Heart right ventricle (tissue), 16 donors: ENCODE results near the gene LPCAT3. TPM values are rescaled to one million over a fixed set of nuclear protein-coding genes. Genes with fewer than 3 reads are reported as not detected.

Source experiments
- ATAC-seq, 8 donors: fragments of 200-7000 bp; cut with Tn5 transposase; one replicate each; pipeline ENCODE4 v1.9.1; 2020; ENCODE audit warnings: mild to moderate bottlenecking in 8 of 8, moderate library complexity in 8 of 8, moderate number of reproducible peaks in 1 of 8
- DNase-seq, 2 donors: peaks; one replicate each; pipeline ENCODE4 v3.0.0-alpha.2; 2020
- H3K27ac ChIP-seq, 10 donors: fragments of 200-600 bp; sonication (generic) in 2 of 10; one replicate each; pipeline versions ENCODE4 v1.5.0 to v1.8.0; 2020 to 2022; ENCODE audit warnings: mild to moderate bottlenecking in 3 of 10
- H3K27me3 ChIP-seq, 7 donors: fragments of 200-600 bp; one replicate each; pipeline ENCODE4 v1.8.0; 2021 to 2022; ENCODE audit warnings: mild to moderate bottlenecking in 2 of 7
- H3K36me3 ChIP-seq, 9 donors: fragments of 200-600 bp; sonication (generic) in 1 of 9; one replicate each; pipeline versions ENCODE4 v1.5.0 to v1.8.0; 2020 to 2022; ENCODE audit warnings: mild to moderate bottlenecking in 2 of 9
- H3K4me1 ChIP-seq, 9 donors: fragments of 200-600 bp; sonication (generic) in 1 of 9; one replicate each; pipeline versions ENCODE4 v1.5.0 to v1.8.0; 2020 to 2022; ENCODE audit warnings: mild to moderate bottlenecking in 4 of 9
- H3K4me3 ChIP-seq, 10 donors: fragments of 200-600 bp; sonication (generic) in 2 of 10; one replicate each; pipeline versions ENCODE4 v1.5.0 to v1.8.0; 2020 to 2022; ENCODE audit warnings: mild to moderate bottlenecking in 7 of 10, moderate library complexity in 2 of 10
- H3K9me3 ChIP-seq, 11 donors: fragments of 200-600 bp in 10 of 11; sonication (generic) in 2 of 11; one replicate each; pipeline versions ENCODE4 v1.5.0 to v1.8.0; 2013 to 2022; ENCODE audit warnings: mild to moderate bottlenecking in 2 of 11, control low read depth in 1 of 11, moderate library complexity in 1 of 11
- WGBS, 2 donors: extraction: QIAGEN DNeasy Blood & Tissue Kit; methylation state at CpG; one replicate each; pipeline ENCODE4 v1.1.7; 2013; ENCODE audit warnings: inconsistent platforms in 1 of 2; 5-methylcytosine and 5-hydroxymethylcytosine counted together
- intact Hi-C, 10 donors: fragments of 100-400 bp; cut with DNase I; formaldehyde crosslinking; loops; one replicate each; pipeline versions ENCODE4 v1.11.1 to v1.14.2; 2022
- polyA plus RNA-seq, 2 donors: library from polyadenylated mRNA; stranded (reverse); fragments of 200-250 nt; gene quantifications; one replicate each; pipeline ENCODE4 v1.2.3, GENCODE V29; 2013
- total RNA-seq, 10 donors: library from RNA; stranded (reverse); fragmentation: NEBNext Ultra II Directional in 3 of 10; extraction: Animal tissue kit (Norgen Biotek cat#: 25700) in 3 of 10; gene quantifications; one replicate each; pipeline versions ENCODE4 v1.2.1 to v1.2.4, GENCODE V29; 2021 to 2023
- TF ChIP-seq, protein P1 (sequence below), 9 donors: fragments of 200-600 bp; sonication (generic) in 2 of 9; IDR thresholded peaks; one replicate each; pipeline versions ENCODE4 v1.5.0 to v1.8.0; 2021 to 2022; ENCODE audit warnings: antibody characterized with exemption in 9 of 9, mild to moderate bottlenecking in 5 of 9, moderate library complexity in 1 of 9
- donor health status: Arrhythmogenic right ventricular cardiomyopathy.
- donor health status: ischemic (EF 13 %, LVEDD 7.1; RV severe dilation, severe dysfunction).
- donor health status: healthy with polysubstance abuse.
- donor health status: DM: no; HTN: yes; CAD: no.
- donor health status: DM: no; HTN: no; CAD: no.
- donor health status: ischemic (EF 25% LVEDD 6.9; RV normal size, moderate dysfunction).
- donor health status: ischemic (EF 25% LVEDD 5.7; RV mildly dilated, moderate dysfunction).
- donor health status: healthy.
- donor health status: DM: yes; HTN: yes; CAD: no.
- donor health status: Ischemic cardiomyopathy.
- donor health status: ischemic (EF 35%, LVEDD 5.7; RV mildly dilated, moderate dysfunction).
- donor health status: nonischemic (EF 11% LVEDD 7.7; RV severe dilation, severe dysfunction).
- donor health status: DM: yes; HTN: yes; CAD: no.
- donor health status: PGD.
- donor health status: ischemic (EF 29% LVEDD 5.4; RV normal size, mild dysfunction).
- donor health status: nonischemic (EF 23%, LVEDD 6.1; RV moderate dilation, normal function).

The LPCAT3 gene
- total and polyA plus RNA-seq, 12 donors = 19.9 to 65.8 (median 35.5) TPM

DNA sequence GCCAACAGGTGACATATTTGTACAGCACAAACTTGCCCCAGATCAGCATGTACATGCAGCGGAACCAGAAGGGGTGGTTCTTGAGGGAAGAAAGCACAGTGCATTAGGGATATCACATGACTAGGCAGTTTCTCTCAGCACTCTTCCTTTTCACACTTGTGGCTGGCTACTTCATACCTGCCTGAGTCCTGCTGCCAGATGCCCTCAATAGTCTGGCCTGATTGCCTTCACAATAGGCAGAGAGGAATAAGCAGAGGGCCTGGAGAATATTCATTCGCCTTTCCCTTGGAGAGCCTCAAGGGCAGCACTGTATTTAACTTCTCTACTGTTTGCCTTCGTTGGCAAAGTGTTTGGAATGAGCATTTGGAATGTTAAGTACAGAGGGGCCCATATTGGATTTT, 39.7 kb downstream of the LPCAT3 start:
- DNase-seq = no peak
- intact Hi-C loops = no loop called here
- TF ChIP-seq, protein P1, sequence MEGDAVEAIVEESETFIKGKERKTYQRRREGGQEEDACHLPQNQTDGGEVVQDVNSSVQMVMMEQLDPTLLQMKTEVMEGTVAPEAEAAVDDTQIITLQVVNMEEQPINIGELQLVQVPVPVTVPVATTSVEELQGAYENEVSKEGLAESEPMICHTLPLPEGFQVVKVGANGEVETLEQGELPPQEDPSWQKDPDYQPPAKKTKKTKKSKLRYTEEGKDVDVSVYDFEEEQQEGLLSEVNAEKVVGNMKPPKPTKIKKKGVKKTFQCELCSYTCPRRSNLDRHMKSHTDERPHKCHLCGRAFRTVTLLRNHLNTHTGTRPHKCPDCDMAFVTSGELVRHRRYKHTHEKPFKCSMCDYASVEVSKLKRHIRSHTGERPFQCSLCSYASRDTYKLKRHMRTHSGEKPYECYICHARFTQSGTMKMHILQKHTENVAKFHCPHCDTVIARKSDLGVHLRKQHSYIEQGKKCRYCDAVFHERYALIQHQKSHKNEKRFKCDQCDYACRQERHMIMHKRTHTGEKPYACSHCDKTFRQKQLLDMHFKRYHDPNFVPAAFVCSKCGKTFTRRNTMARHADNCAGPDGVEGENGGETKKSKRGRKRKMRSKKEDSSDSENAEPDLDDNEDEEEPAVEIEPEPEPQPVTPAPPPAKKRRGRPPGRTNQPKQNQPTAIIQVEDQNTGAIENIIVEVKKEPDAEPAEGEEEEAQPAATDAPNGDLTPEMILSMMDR (IDR thresholded peaks at IDR 0.05) = no peak
- H3K36me3 ChIP-seq = peaks cover 0 to 100% (median 72%) of the 10 kb centered on the region in 9 donors
- H3K4me1 ChIP-seq = peaks cover 0 to 33% (median 0%) of the 10 kb centered on the region in 9 donors
- WGBS, 2 donors = 55 to 59% methylated on average over 3 of the region's 3 CpGs
- H3K27ac ChIP-seq = peak overlapping the region in 9 of 10 donors; percentile 20 to 80 (median 68)
- H3K27me3 ChIP-seq = no peaks in the 10 kb centered on the region
- no peaks in the 10 kb centered on the region for H3K9me3 ChIP-seq
- H3K4me3 ChIP-seq = no peak overlapping the region
- peak; percentile 11 to 53 (median 36) for ATAC-seq

DNA sequence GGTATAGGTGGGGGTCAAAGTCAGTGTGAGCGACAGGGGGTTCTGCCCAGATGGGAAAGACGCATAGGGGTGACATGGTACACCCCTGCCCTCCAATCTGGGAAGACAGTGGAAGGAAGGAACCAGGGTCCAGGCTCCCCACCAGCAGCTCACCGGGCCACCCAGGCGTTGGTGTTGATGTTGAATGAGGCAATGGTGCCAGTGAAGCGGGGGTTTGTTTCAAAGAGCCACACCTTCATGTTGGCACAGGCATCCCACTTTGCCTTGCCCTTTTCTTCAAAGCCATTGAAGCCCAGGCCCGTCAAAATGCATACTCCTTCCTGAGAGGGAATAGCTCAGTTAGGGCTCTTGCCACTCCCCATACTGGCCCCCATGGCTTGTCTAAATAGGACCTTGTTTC, 40.1 kb downstream of the LPCAT3 start:
- TF ChIP-seq, protein P1 (IDR thresholded peaks at IDR 0.05) = no peak
- ATAC-seq = peak in 1 of 8 donors; percentile 6
- 87% methylated on average over 6 of the region's 6 CpGs for WGBS, 2 donors
- Histone ChIP-seq H3K4me1 (peaks cover 0 to 33% (median 0%) of the 10 kb centered on the region in 9 donors), H3K36me3 (peaks cover 0 to 100% (median 70%) of the 10 kb centered on the region in 9 donors), H3K9me3 (no peaks in the 10 kb centered on the region), H3K27ac (peak overlapping the region in 9 of 10 donors; percentile 20 to 80 (median 68)), H3K27me3 (no peaks in the 10 kb centered on the region), H3K4me3 (no peak overlapping the region)
- intact Hi-C loops = no loop called here
- no peak for DNase-seq

DNA sequence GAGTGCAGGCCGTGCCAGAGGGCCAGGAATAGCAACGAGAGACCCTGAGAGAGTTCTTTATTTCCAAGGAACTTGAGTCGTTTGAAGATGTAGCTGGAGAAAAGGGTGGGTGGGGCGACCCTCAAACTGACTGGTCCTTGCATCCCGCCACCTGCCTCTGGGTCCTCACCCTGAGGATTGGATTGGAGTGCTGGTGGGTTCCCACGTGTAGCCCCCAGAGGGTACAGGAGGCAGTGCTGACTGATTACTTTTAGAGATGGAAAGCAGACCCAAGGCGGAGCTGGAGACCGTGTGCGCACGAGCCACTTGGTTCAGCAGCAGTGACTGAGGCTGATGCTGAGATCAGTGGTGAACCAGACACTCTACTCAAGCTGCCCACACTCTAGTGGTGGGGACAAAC, 40.6 kb downstream of the LPCAT3 start:
- TF ChIP-seq, protein P1 (IDR thresholded peaks at IDR 0.05) = no peak
- peaks cover 0 to 33% (median 1%) of the 10 kb centered on the region in 9 donors for H3K4me1 ChIP-seq
- WGBS, 2 donors = 64 to 75% methylated on average over 10 of the region's 10 CpGs
- DNase-seq (no peak), ATAC-seq (peak in 1 of 8 donors; percentile 14)
- H3K27me3 ChIP-seq = no peaks in the 10 kb centered on the region
- peak overlapping the region in 4 of 10 donors; percentile 53 to 80 (median 70) for H3K27ac ChIP-seq
- intact Hi-C loops = no loop called here
- no peak overlapping the region for H3K4me3 ChIP-seq
- H3K36me3 ChIP-seq = peaks cover 0 to 100% (median 65%) of the 10 kb centered on the region in 9 donors
- no peaks in the 10 kb centered on the region for H3K9me3 ChIP-seq

DNA sequence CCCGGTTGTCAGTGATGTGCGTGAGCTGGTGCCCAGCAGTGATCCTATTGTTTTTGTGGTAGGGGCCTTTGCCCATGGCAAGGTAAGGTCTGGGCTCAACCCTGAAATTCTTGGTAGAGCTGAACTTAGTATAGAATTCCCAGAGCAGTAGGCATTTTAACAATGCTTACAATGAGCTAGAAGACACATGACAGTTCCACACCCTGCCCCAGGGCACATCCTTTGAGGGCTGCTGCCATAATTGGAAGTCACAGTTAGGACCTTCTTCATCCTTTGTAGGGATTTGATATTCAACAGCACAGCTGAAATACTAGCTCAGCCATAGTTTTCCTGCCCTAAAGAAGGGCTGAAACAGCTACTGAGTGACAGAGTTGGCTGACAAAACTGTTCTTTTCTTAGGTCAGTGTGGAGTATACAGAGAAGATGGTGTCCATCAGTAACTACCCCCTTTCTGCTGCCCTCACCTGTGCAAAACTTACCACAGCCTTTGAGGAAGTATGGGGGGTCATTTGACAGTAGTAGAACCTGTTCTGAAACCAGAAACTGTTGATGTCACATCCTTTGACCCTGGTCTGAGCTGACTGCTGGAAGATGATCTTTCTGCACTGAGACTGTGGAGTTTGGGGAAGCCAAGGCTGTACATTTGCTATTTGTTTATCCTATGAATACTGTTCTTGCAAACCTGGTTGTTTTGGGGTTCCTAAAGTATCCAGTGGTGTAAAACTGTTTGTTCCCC, 42.8 kb downstream of the LPCAT3 start:
- 91 to 92% methylated on average over 2 of the region's 2 CpGs for WGBS, 2 donors
- TF ChIP-seq, protein P1 (IDR thresholded peaks at IDR 0.05) = no peak

More for the DNA sequence above, 42.8 kb downstream of the LPCAT3 start:
- Histone ChIP-seq H3K27me3 (no peaks in the 10 kb centered on the region), H3K27ac (no peak overlapping the region), H3K4me3 (no peak overlapping the region), H3K36me3 (peaks cover 0 to 79% (median 46%) of the 10 kb centered on the region in 9 donors), H3K9me3 (no peaks in the 10 kb centered on the region), H3K4me1 (peaks cover 0 to 41% (median 15%) of the 10 kb centered on the region in 9 donors)
- no peak for DNase-seq
- intact Hi-C loops = no loop called here
- no peak for ATAC-seq
